Activated CD4-positive, alpha-beta T cell treated with anti-CD3 and anti-CD28 coated beads for 4 hours (primary cell): ENCODE data around the gene PTRHD1.

ENCODE experiments used
- DNase-seq, 2 donors: peaks; one replicate each; pipeline ENCODE4 v3.0.0-alpha.2; 2020

The PTRHD1 gene

DNA sequence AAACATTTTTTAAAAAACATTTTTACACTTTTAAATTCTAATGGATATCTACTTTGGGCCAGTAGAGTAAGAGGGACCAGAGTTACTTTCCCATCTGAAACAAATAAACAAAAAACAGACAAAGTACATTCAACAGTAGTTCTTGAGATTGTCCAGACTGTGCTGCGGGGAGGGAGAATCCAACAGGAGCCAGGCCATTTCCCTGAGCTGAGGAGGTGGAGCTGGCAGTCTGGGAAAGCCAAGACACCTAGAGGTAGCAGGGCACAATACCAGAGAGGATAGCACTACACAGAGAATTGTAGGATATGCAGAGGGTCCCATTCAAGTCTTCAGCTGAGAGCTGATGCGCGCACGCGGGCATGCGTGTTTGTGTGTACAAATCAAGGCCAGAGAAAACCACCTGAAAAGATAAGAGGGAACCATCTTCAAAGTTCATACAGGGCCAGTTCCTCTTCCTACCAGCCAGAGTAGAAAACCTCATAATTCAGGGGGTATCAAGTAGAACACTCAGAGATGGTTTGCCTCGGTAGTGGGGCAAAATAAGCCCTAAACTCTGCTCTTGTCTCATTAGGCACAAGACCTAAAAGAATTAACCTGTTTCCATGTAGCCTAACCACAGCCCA is 44.0 kb downstream of the PTRHD1 start:
- no peak for DNase-seq

DNA sequence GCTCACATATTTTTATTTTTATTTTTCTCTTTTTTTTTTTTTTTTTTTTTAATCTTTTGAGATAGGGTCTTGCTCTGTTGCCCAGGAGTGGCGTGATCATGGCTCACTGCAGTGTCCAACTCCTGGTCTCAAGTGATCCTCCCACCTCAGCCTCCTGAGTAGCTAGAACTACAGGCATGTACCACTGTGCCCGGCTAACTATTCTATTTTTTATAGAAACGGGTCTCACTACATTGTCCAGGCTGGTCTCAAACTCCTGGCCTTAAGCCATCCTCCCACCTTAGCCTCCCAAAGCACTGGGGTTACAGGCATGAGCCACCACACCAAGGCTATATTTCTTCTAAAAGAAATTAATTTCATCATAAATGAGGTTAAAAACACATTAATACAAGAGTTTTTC is 45.9 kb downstream of the PTRHD1 start:
- no peak for DNase-seq

DNA sequence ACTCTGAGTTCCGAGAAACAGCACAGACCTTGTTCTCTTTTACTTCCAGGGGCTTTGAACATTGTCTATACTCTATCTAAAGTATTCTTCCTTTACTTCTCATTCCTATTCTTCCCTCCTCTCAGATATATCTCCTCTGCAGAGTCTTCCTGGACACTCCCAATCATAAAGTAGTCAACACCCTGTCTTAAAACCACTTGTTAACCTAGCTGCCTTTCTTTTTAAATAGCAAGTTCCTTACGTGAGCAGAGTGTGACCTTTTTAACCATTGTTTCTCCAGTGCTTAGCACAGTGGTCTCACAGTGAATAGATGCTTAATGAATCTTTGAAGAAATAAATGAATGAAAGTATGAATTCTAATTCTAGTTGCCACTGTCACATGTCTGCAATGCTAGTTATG is 47.4 kb downstream of the PTRHD1 start:
- DNase-seq, result no peak

DNA sequence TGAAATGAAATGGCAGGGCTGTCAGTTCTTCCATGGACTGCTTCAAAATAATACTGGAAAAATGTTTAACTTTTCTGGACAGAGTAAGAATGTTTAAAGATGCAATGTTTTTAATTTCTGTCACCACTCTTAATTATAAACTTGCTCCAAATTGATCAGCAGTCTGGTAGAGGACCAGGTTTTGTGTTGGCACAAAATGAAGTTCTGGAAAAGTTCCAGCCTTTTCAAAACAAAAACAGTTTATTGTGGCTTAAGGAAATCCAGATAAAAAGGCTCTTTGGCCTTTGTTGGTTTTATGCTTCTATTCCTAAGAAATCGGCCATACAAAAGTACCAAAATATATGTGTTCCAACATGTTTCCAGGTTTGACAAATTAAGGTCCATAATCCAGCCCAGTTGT is 48.8 kb downstream of the PTRHD1 start:
- DNase-seq, result no peak

DNA sequence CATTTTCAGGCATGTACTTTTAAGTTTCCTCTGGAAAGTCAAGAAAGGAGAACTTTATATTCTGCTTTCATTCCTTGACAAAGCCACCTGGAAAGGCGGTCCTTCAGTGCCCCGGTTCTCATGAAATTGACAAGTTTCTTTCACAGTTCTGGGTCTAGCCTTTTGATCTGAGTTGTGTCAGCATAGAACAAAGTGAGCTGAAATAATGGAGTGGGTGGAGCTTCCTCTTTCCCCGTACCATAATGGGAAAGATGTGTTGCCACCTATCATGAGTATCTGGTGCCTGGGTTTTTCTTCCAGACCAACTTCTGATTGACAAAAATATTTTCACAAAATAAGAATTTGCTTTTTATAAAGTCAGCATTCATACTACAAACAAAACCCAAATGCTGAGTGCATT is 49.3 kb downstream of the PTRHD1 start:
- no peak for DNase-seq

DNA sequence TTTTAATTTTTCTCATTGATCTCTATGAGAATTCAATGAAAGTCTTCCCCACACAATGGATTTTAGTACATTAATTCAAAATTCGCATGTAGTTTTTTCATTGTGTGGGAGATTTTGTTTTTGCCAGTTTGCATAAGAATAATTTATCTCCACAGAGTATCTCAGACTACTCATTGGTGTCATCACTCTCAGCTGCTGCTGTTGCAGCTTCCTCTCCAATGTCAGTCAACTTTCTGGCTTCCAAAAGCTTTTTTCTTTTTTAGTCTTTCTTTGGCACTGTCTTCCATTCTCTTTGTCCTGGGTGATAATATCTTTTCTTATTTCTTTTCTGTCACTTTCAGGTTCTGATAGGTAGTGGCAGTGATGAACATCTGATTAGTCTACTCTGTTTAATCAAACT is 50.5 kb downstream of the PTRHD1 start:
- no peak for DNase-seq

DNA sequence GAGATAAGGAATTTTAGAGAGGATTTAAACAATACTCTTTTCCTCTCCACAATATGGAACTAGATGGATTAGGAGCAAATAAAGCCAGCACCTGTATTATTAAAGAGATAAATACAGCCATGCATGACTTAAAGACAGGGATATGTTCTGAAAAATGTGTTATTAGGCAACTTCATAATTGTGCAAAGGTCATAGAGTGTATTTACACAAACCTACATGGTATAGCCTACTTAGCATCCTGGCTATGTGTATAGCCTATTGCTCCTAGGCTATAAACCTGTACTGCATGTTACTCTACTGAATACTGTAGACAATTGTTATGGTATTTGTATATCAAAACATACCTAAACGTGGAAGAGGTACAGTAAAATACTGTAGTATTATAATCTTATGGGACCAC is 53.0 kb downstream of the PTRHD1 start:
- DNase-seq, result no peak
